Activated CD4-positive, CD25-positive, alpha-beta regulatory T cell treated with anti-CD3 and anti-CD28 coated beads, Interleukin-2, amount 50 U/mL, for 24 hours (primary cell): Measurements from ENCODE around the gene CISTR.
A peak's percentile ranks its signal among the peaks of the same experiment; 100 is the strongest.

Experiments
- ATAC-seq, 2 donors: fragments of 150-1000 bp; cut with Tn5 transposase; one replicate each; pipeline ENCODE4 v1.10.0; 2021; ENCODE audit warnings: mild to moderate bottlenecking in 1 of 2, moderate library complexity in 1 of 2

CISTR gene

DNA sequence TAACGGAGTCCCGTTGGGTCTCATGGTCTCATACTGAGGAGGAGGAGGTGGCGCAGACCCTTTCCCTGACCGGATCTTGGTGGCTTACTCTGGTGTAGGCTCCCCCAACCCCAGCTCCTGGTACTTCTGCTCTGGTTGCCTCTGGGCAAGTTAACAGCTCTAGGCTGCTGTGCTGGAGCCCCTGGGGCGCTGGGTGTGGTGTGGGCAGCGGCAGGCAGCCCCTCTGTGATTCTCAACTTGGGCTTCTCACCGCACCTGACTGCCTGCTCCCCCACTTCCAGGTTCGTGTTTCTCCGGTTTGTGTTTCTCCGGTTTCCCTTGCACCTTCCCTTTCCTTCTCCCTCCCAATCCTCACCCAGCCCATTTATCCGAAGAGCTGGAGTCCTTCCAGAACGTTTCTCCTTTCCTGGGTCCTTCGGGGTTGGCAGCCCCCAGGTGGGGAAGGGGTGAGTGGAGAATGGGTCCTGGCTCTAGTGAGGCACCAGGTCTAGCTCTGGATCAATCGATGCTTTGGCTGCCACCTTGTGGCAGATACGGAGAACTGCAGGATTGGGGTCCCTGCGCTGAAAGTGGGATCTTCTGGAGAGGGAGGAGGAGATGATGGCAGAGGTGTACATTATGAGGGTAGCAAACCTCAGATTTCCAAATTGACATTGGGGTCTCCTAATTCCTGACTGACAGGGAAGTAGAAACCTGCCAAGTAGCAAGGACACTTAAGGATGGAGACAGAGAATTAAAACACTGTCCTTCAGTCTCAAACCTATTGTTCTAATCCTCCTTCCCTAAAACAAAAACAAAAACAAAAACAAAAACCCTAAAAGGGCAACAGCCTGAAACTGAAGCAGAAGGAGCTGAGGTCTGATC lies 8.3 kb downstream of the CISTR start:
- peak; percentile 57 to 73 for ATAC-seq

DNA sequence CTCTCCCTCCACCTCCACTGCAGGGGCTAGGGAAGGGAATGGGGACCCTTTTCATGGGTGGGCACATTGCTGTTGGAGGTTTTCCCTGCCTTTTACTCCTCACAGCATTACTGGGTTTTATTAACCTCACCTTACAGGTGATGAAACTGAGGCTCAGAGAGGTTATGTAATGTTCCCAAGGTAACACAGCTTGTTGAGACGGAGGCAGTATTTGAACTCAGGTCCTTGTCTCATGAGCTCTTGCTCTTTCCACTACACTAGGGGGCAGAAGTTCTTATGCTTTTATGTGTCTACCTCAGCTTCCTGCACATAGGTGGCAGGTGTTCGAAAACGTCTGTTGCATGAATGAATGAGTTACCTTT lies 11.7 kb downstream of the CISTR start:
- no peak for ATAC-seq

DNA sequence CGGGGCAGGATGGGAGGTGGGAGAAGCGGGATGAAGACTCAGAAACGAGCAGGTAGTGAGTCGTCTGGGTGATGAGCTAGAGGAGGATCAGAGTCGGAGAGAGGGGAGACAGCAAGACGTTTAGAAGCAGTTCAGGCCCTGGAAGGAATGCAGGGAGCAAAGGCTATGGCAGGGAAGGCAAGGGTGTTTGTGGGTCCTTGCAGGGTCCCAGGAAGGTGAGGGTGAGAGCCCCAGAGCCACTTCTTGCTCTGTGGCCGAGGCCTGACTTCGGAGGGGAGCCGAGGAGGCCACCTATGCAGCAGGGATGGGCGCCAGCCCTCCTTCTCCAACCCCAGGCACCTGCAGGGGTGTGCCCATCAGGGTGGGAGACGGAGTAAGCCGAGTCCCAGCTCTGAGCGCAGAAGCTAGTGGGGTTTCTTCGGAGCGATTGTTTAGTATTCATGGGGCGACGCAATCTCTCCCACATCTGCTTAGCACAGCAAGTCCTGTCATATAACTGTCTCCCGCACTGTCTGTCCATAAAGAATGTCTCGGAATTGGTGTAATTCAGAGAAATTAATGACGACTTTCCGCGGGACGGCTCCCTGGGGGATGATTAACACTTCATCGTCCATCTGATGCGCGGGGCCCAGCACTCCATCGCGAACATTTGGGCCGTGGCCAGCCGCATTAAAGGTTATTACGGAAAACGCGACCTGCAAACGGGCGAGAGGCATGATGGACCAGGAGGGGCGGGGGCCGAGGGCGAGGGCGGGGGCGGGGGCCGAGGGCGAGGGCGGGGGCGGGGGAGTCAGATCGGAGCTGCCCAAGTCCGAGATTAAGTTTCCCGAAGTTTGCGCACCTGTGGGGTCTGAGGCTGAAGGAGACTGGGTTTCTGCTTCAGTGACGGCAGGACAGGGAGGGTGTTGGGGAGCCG lies 12.3 kb downstream of the CISTR start:
- ATAC-seq: no peak

DNA sequence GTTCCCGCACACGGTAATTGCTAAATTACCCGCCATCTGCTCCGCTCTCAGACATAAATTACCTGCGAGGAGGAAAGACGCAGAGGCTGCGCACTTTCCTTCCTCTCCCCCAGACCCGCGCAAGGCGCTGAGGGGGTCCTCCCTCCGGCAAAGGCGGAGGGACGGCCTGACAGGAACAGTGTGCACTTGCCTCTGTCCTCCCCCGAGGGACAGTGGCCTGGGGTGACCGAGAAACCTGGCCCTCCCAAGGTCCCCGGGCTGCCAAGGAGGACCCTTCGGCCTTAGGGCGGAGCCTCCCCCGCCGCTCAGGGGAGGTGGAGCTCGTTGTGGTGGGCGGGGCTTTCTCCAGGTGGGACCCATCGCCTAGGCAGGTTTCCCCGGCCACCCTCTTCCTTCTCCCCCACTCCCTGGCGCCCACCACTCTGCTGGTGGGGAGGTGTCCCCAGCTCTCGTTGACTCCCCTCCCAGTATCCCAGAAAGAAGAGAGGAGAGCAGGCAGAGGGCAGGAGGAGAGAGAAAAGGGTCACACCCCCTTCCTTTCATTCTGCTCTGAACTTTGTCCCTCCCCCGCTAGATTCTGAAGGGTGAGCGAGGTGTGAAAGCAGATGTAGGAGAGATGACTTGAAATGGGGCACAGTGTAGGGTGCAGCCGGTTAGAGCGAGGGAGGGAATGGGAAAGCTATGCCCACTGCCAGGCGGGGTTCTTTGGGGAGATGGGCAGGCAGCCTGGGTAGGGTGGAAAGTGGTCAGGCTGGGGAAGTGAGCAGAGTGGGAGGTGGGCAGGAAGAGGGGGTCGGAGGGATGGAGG lies 13.2 kb downstream of the CISTR start:
- peak; percentile 52 to 57 for ATAC-seq

DNA sequence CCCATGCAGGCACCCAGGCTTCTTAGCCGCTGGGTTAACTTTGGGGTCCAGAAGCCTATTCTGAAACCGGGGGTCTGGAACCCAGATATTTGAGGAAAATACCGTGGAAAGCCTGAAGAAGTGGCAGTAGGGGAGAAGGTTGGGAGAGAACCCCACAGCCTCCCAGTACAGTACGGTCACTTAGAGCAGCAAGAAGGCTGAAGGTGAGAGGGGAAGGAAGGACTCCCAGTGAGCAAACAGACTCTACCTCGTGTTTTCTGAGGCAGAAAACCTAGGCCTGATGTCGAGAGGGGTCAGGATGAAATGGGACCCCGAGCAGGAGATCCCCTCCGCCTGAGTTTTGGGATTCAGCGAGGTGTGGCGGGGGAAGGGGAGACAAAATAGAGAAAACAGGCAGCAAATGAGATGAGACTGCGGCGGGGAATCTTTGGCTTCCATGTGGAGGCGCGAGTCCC lies 13.8 kb downstream of the CISTR start:
- no peak for ATAC-seq

DNA sequence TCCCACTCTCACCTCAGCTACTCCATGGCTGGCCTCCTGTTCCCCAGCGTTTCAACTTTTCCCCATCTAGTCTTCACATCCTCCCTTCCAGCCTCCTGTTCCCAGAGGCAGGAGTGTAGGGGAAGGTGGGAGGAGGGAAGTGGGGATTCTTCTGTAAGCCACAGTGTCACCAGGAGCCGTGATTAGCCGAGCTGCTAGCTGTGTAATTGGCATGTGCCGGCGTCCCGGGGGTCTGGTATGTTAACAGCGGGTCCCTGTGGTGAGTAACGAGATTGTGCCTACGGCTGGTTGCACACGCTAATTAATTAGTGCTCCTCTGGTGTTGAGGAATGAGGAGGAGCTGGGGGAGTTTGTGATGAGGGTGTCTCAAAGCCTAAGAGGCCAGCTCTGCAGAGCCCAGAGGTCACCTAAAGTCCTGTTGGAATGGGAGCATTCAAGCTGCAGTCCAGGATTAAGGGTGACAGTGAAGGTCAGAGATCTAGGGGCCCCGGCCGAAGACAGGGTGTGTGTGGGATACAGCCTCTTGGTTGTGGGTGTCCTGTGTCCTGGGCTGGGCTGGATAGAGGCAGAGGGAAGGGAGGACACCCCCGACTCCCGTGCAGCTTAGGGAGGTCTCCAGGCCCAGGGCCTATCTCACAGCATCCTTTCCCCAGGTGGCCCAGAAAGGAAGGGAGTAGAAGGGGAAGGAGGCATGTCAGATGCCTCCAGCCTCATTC lies 14.5 kb downstream of the CISTR start:
- ATAC-seq: no peak

DNA sequence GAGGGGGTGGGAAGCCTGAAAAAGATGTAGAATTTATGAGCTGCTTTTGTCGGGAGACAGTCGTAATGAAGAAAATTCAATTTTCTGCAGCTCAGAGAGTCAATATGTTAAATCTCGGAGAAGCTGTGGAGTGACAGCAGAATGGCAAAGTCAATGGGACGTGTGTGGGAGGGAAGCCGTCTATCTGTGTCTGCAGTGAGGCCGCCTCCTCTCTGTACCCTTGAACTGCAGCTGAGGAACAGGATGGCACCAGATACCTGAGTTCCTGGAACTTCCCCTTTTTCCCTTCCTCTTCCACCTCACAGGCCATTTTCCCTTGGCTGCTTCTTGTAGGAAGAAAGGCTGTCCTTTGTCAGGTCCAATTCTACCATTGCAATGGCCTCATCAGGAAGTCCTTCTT lies 15.2 kb downstream of the CISTR start:
- ATAC-seq: no peak

DNA sequence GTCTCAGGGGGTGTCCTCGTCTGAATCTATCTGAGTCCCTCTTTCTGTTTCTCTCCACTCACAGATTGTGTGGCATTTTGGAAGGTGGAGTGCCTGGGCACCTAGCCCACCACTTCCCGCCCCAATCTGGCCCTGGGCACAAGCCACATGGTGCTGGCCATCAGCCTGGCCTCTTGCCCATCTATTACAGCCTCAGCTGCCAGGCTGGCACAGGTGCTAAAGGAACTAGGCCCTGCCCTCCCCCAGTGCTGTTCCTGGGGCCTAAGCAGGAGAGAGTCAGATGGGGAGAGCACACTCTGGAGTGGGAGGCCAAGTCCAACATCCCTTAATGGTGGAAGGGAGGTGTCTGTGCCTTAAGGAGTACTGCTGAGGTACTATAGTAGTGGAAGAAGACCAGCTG lies 16.2 kb downstream of the CISTR start:
- ATAC-seq: no peak

DNA sequence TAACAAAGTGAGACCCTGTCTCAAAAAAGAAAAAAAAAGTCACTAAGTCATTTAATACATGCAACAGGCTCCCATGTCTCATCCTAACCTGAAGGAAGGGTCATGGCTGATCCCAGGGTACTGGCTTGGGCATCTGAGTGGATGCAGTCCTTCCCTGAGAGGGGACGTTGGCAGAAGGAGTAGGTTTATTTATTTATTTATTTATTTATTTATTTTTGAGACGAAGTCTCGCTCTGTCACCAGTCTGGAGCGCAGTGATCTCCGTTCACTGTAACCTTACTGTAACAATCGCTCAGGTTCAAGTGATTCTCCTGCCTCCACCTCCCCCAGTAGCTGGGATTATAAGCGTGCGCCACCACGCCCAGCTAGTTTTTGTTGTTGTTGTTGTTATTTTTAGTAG lies 17.4 kb downstream of the CISTR start:
- no peak for ATAC-seq

DNA sequence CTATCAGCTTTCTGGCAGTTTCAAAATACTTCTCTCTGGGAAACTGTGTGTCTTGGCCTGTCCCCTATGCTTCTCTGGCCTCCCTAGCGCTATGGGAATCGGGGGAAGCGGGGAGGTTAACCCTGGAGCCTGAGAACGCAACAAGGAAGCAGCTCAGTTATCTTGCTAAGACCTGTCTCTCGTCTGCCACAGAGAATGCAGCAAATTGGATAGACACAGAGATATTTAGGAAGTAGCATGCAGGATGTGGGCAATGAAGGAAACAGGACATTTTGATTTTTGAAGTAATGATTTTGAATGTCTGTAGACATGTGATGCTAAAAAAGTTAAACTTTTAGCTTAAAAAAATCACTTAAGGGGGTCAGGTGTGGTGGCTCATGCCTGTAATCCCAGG lies 18.0 kb downstream of the CISTR start:
- no peak for ATAC-seq

DNA sequence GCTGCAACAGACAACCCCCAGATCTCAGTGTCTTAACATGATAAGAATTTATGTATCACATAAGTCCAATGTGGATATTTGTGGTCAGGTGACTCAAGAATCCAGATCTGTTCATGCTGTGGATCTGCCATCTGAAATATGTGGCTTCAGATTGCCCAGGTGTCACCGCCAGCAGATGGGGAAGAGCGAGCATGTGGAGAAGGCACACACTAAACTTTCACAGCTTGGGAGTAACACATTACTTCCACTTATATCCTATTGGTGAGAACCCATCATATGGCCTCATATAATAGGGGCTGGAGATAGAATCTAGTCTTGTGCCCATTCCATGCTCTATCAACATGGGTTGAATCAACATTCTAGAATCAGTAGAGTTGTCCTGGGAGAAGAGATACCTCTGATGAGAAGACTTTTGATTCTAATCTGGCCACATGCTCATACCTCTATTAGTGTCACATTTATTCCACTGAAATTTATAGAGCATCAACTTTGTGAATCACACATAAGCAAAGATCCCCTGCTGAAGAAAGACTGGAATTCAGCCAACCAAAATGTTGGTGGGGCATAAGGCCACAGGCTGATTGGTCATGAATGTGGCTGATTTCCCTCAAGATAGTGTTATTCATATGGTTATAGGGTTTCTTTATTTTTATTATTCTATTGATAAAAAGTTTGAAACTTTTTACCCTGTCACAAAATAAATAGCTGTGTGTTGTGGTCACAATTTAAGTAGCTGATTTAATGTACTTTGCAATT lies 18.6 kb downstream of the CISTR start:
- no peak for ATAC-seq

DNA sequence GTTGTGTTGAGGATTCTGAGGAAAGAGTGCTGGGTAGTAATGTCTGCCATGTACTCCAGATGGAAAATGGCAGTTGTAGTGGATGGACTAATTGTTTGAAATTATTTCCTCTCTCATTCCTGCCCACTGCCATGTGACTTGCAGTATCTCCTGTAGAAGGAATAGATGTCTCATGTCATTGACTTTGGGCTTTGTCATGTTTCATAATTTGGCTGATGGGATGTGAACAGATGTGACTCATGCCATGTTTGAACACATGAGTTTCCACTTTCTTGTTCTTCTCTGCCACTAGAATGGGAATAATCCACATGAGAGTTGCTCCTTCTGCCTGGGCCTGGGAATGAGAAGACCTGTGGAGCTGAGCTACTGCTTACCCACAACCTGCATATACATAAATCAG lies 22.1 kb downstream of the CISTR start:
- ATAC-seq: no peak

DNA sequence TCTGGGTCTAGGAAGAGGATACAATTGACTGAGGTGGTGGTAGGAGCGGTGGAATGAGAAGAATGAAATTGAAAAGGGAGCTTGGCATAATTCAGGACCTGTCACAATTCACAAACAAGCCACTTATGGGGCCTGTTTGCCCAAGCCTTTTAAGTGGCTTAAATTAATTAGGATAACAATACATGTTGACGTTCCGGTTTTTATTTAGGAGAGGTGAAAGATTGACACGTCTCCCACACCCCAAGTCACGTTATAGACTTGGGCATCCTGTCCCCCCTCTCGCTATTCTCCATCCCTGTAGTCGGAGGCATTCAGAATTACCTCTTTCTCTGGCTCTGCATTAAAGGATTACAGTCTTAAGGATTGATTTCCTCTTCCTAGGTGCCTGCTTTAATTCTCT lies 23.6 kb downstream of the CISTR start:
- no peak for ATAC-seq

DNA sequence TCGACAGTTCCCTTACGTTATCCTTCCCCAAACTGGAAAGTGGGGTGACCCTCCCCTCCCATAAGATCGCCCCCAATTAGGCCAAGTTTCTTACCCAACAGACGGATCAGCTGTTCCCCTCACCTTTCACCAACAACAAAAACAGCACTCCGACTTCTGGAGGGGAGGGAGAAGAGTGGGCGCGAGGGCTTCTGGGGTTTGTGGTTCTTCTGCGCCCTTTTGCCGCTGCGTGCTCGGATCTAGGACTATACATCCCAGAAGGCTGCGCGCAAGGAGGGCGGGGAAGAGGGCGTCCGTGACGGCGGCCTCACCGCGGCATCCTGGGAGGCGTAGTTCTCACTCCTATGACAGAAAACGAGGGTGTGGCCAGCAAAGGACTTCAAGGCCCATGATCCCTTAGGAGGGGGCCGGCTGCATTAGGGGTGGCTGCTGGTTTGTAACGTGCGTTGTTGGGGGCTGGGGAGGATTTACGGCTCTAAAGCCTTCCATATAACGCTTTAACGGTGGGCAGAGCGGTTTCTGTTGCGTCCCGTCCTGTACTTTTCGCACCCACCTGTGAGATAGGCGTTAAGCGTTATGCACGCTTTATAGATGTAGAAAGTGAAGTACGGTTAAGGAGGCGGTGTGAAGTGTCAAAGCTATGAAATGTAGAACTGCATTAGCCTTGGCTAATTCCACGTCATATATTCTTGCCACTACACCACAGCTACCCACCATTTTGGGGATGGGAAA lies 24.3 kb downstream of the CISTR start, which contains the start of gene CALCOCO1:
Gene CALCOCO1, minus strand, starts transcription at position 143 of the 732 bp plus-strand sequence. CDS start 2,210 bp downstream, outside the sequence.
- ATAC-seq: peak; percentile 99

DNA sequence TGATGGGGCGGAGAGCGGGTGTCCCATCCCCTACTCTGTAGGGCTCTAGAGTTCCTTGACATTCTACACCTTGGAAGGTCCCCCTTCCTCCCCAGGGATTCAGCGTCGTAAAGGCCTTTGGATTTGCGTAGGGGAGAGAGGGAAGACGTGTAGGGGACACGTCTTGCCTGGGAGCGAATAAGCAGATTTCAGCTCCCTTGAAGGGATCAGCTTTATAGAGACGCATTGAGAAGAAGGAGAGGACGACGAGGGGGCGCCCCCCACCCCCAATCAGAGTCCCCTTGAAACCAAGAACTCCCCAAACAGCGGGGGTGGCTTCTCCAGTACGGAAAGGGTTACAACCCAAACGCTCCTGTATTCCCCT lies 24.9 kb downstream of the CISTR start:
- no peak for ATAC-seq

DNA sequence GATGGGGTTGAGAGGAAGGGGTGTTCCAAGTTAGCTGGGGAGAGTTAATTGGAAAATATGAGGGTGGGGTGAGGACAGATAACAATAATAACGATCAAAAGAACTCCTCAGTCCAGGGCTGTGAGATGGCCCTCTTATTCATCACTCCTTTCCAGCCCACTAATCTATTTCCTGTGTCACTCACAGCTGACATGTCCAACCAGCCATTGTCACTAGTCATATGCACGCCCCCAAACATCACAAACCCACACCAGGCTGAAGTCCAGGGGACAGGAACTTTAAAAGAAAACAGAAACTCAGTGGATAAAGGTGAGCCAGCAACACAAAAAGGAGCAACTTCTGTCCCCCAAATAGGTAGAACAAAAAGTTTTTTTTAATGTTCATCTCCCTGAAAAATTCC lies 25.4 kb downstream of the CISTR start:
- no peak for ATAC-seq

DNA sequence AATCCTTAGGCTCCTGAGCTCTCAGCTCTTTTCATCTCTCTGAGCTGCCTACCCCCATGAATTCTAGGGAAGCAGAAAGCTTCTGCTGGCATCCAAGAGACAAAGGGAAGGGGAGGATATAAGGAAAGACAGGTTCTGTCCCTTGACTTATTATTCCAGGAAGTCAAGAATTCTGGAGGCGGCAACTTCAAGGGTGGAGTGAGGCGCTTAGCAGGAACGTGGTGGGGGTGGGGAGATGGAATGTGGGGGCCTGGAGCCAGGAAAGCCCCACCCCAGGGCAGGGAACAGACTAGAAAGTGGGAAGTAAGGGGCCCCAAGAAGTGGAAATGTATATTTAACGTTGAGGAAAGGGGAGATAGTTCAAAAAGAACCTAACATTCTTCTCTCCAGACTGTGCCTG lies 26.0 kb downstream of the CISTR start:
- no peak for ATAC-seq

DNA sequence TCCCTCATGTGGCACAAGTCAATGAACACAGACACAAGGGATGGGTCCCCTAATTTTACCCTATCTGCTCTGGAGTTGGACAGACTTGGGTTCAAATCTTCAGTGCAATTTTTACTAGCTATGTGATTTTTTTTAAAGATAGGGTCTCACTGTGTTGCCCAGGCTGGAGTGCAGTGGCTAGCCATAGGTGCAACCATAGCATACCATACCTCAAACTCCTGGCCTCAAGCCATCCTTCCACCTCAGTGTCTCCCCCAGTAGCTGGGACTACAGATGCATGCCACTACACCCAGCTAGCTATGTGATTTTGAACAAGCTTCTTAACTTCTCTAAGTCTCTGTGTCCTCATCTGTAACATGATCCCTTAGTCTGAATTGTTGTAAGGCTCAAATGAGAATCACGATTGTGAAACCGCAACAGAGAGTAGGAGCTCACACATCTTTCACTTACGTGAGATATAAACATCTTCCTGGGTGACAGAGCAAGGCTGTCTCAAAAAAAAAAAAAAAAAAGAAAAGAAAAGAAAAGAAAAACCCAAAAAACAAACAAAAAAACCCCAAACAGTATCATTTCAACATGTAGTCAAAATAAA lies 29.2 kb downstream of the CISTR start:
- ATAC-seq: no peak

DNA sequence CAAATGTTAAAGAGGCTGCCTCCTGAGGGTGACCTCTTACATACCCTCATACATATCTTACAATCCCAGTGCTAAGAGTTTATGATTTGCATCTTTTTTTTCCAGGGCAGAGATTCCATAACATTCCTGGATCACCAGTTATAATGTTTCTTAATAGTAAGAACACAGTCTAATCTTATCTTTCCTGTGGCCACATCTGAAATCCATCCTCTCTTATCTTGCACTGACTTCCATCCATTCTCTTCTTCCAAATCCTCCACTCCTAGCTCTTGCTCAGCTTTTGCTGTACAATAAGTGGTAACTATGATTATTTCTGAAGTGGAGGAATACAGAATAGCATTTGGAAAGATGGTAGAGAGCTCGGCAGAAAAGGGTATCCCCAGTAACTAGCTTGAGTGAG lies 30.8 kb downstream of the CISTR start:
- no peak for ATAC-seq

DNA sequence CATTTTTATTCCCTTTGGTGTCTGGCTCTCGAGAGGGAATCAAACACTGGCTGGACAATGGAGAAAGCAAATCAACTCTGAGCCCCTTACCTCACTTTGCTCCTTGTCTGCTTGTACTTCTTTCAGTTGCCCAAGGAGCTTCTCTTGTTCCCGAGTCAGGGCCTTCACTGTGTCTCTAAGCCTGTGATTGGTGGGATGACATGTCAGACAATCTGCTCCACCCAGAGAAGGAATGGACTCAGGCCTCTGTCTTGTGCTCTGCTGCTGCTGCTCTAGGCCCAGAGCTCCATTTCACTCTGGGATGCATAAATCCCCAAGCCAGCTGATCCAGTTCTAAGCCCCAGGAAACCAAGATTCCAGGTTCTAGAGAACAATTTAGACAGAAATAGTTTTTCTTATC lies 32.1 kb downstream of the CISTR start:
- ATAC-seq: no peak
